ENCODE measurements around the gene ZNF513. TPM values are rescaled to one million over a fixed set of nuclear protein-coding genes. Genes with fewer than 3 reads are reported as not detected.
"Not testable (repeated sequence)": the region's sequence is repeated elsewhere in the genome, so short reads cannot be mapped to it uniquely, and the experiment has no call there.

ZNF513 gene, protein sequence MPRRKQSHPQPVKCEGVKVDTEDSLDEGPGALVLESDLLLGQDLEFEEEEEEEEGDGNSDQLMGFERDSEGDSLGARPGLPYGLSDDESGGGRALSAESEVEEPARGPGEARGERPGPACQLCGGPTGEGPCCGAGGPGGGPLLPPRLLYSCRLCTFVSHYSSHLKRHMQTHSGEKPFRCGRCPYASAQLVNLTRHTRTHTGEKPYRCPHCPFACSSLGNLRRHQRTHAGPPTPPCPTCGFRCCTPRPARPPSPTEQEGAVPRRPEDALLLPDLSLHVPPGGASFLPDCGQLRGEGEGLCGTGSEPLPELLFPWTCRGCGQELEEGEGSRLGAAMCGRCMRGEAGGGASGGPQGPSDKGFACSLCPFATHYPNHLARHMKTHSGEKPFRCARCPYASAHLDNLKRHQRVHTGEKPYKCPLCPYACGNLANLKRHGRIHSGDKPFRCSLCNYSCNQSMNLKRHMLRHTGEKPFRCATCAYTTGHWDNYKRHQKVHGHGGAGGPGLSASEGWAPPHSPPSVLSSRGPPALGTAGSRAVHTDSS
- 30.1 and 32.8 TPM in 2 replicates for total RNA-seq

DNA sequence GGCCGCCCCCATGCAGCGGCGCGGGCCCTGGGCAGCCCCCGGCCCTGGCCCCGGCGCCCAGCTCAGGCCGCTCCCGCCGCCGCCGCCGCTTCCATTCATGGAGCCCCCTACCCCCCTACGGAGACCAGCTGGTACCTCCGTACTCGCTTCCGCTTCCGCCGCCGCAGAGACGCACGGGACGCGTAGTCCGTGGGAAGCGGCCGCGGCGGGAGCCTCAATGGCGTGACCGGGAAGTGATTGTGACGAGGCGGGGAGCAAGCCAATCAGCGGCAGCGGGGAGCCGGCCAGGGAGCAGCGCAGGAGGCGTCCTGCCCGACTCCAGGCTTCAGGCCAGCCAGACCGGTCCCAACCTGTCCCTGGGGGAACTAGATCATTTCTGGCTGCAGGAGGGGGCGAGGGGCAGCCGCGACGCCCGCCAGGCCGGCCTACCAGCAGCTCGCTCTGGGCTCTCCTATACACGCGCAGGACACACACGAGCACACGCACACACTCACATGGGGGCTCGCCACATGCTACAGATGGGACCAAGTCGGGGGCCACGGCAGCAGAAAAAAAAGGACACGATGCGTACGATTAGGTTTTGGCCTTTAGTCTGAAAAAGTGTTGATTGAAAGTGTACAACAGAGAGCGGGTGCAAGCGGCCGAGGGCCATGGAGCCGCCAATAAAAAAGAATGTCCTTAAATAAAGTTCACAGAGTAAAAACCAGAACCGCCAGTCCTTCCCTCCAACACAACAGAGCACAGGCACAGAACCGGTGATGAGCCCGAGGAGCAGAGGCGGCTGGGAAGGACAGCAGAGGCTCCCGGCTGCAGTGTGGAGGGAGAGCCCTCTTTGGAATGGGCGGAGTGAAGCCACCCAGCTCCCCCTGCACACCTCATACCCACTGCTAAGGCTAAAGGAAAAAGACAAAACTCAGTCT lies at the start of gene ZNF513:
ZNF513 (minus strand) TSS at position 109 of the 920 bp plus-strand sequence. CDS start 208 bp downstream, outside the sequence.
- ChIA-PET POLR2A (interaction anchor here (0.9 to 4.9 kb wide), 9 partner anchors 10 to 247 kb away, joined by 3 to 96 read pairs (median 7); partner anchors contain the start of genes ATRAID, CCDC121, EIF2B4 and GPN1), CTCF (interaction anchor here (1.0 kb wide), 1 partner anchor 9 kb away, joined by 5 read pairs; no protein-coding TSS in a partner anchor)
- peak; percentile 85 for DNase-seq
- peak within 1 kb of the TSS; percentile 87 for H3K4me3 Mint-ChIP-seq
- H3K9me3 Mint-ChIP-seq = no peaks in the 10 kb centered on the region
- peak; percentile 91 for ATAC-seq (ENCODE audit: low read depth)
- H3K4me1 Mint-ChIP-seq = peaks cover 29% of the 10 kb centered on the region
- peaks cover 80% of the 10 kb centered on the region for H3K36me3 Mint-ChIP-seq (ENCODE audit: low read depth)
- no peaks in the 10 kb centered on the region for H3K27me3 Mint-ChIP-seq
- intact Hi-C loops (cut with micrococcal nuclease) = loop anchor here (1.0 to 2.0 kb wide), 5 partner anchors 11 to 58 kb away; partner anchors contain the start of genes EIF2B4, GTF3C2, MPV17 and NRBP1
- TF ChIP-seq, protein P1, sequence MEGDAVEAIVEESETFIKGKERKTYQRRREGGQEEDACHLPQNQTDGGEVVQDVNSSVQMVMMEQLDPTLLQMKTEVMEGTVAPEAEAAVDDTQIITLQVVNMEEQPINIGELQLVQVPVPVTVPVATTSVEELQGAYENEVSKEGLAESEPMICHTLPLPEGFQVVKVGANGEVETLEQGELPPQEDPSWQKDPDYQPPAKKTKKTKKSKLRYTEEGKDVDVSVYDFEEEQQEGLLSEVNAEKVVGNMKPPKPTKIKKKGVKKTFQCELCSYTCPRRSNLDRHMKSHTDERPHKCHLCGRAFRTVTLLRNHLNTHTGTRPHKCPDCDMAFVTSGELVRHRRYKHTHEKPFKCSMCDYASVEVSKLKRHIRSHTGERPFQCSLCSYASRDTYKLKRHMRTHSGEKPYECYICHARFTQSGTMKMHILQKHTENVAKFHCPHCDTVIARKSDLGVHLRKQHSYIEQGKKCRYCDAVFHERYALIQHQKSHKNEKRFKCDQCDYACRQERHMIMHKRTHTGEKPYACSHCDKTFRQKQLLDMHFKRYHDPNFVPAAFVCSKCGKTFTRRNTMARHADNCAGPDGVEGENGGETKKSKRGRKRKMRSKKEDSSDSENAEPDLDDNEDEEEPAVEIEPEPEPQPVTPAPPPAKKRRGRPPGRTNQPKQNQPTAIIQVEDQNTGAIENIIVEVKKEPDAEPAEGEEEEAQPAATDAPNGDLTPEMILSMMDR (IDR thresholded peaks at IDR 0.05) = no peak
- H3K27ac Mint-ChIP-seq = peak within 1 kb of the TSS; percentile 89

DNA sequence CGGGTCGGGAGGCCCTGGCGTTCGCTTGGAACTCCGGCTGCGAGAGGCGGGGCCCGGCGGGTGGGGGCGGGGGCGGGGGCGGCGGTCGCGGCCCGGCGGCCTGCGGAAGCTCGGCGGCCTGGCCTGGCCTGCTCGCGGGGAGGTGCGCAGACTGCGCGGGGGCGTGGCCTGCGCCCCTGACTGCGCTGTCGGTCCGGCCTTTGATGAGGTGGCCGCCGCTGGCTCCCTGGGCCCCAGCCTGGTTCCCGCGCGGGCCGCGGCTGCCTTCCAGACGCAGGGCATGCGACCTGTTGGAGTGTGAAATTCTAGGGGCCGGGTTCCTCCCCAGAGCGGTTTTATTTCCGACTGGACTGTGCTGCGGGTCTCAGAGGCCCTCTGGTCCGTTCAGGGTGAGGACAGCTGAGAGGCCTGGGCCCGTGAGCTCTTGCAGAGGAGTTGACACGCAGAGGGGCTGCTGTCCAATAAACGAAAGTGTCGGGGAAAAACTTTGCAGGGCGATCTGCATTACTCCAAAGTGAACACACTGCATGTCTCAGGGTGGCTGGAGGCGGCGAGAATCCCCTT lies 48.5 kb upstream of the ZNF513 start:
- H3K27ac Mint-ChIP-seq = peak overlapping the region; percentile 90
- TF ChIP-seq, protein P1 (IDR thresholded peaks at IDR 0.05) = no peak
- H3K9me3 Mint-ChIP-seq = no peaks in the 10 kb centered on the region
- peak; percentile 76 for ATAC-seq (ENCODE audit: low read depth)
- peak overlapping the region; percentile 98 for H3K4me3 Mint-ChIP-seq
- peaks cover 26% of the 10 kb centered on the region for H3K36me3 Mint-ChIP-seq (ENCODE audit: low read depth)
- no peaks in the 10 kb centered on the region for H3K27me3 Mint-ChIP-seq
- ChIA-PET POLR2A (interaction anchor here (0.5 to 4.2 kb wide), 14 partner anchors 11 to 1010 kb away, joined by 3 to 54 read pairs (median 6); partner anchors contain the start of genes ATRAID, GTF3C2, MPV17 and OST4), CTCF (interaction anchor here (1.2 to 3.5 kb wide), 3 partner anchors 19 to 254 kb away, joined by 4 to 15 read pairs (median 4); partner anchors contain the start of gene PPM1G)
- peak; percentile 75 for DNase-seq
- peaks cover 50% of the 10 kb centered on the region for H3K4me1 Mint-ChIP-seq
- intact Hi-C loops (cut with micrococcal nuclease) = loop anchor here (1.0 to 5.0 kb wide), 10 partner anchors 13 to 963 kb away; partner anchors contain the start of genes EIF2B4, FOSL2, GTF3C2 and IFT172

DNA sequence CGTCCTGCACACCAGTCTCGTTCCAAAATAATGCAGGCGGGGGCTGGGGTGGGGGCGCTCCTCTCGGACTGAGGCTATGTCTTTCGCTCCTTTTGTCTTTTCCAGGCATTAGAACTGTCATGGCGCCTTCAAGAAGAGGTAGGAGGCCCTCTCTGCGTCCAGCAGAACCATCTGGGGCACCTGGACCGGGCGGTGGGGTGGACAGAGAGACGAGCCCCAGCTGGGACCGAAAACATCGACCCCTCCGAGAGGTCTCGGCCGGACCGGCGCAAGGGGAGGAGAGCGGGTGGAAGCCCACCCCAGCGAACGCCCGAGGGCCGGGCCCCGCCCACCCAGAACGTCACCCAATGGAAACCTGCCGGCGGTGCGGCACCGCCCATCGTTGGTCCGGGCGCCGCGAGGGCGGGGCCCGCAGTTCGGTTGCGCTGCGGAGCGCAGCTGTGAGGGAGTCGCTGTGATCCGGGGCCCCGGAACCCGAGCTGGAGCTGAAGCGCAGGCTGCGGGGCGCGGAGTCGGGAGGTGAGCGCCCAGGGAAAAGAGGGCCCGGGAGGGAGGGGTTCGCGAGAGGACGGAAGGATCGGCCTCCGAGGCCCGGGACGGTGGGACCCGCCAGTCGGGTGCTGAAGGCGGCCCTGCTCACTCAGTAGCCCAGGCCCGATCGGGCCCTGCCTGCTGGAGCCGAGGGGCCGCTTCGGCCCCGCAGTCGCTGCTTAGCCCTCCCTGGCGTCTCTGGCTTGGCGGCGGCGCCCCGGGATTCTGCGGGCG lies 47.9 kb upstream of the ZNF513 start, which contains the start of gene NRBP1:
NRBP1 (plus strand) TSS at position 419 of the 765 bp plus-strand sequence. CDS start 4,643 bp downstream, outside the sequence.
- Mint-ChIP-seq H3K4me1 (peaks cover 50% of the 10 kb centered on the region), H3K9me3 (no peaks in the 10 kb centered on the region), H3K36me3 (ENCODE audit: low read depth) (peaks cover 19% of the 10 kb centered on the region), H3K27ac (peak within 1 kb of the TSS; percentile 98), H3K27me3 (no peaks in the 10 kb centered on the region), H3K4me3 (peak within 1 kb of the TSS; percentile 98)
- intact Hi-C loops (cut with micrococcal nuclease) = loop anchor here (1.0 to 5.0 kb wide), 9 partner anchors 14 to 964 kb away; partner anchors contain the start of genes EIF2B4, FOSL2, GTF3C2 and IFT172
- peak; percentile 90 for ATAC-seq (ENCODE audit: low read depth)
- ChIA-PET POLR2A (interaction anchor here (0.5 to 4.2 kb wide), 16 partner anchors 11 to 1550 kb away, joined by 3 to 54 read pairs (median 5); partner anchors contain the start of genes ASXL2, ATRAID, GTF3C2 and MPV17), CTCF (interaction anchor here (1.2 to 3.5 kb wide), 2 partner anchors 18 to 255 kb away, joined by 4 to 15 read pairs; partner anchors contain the start of gene PPM1G)
- TF ChIP-seq, protein P1 (IDR thresholded peaks at IDR 0.05) = no peak
- DNase-seq = peak; percentile 95

DNA sequence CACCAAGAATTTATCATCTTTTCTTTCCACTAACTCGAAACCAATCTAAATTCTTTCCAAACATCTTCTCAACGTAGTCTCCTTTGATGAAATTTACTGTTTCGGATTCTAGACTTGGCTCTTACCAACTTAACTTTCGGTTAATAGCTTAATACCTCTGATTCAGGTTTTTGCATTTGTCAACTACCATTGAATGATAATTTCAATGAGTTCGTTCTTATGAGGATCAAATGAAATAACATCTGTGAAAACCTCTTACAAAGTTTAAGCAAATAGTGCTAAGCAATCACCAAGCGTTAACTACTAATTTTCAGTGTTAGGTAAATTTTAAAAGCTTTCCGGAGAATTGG lies 47.3 kb upstream of the ZNF513 start:
- H3K4me3 Mint-ChIP-seq = peak overlapping the region; percentile 98
- H3K27ac Mint-ChIP-seq = peak overlapping the region; percentile 98
- intact Hi-C loops (cut with micrococcal nuclease) = loop anchor here (1.0 to 5.0 kb wide), 9 partner anchors 14 to 964 kb away; partner anchors contain the start of genes EIF2B4, FOSL2, GTF3C2 and IFT172
- H3K36me3 Mint-ChIP-seq (ENCODE audit: low read depth) = peaks cover 15% of the 10 kb centered on the region
- DNase-seq (no peak), ATAC-seq (ENCODE audit: low read depth) (no peak)
- H3K9me3 Mint-ChIP-seq = no peaks in the 10 kb centered on the region
- H3K27me3 Mint-ChIP-seq = no peaks in the 10 kb centered on the region
- ChIA-PET POLR2A (interaction anchor here (0.6 to 4.2 kb wide), 12 partner anchors 15 to 356 kb away, joined by 4 to 54 read pairs (median 7); partner anchors contain the start of genes ATRAID, GTF3C2, MPV17 and OST4), CTCF (interaction anchor here (1.2 to 3.5 kb wide), 2 partner anchors 18 to 255 kb away, joined by 4 to 15 read pairs; partner anchors contain the start of gene PPM1G)
- TF ChIP-seq, protein P1 (IDR thresholded peaks at IDR 0.05) = no peak
- peaks cover 45% of the 10 kb centered on the region for H3K4me1 Mint-ChIP-seq

DNA sequence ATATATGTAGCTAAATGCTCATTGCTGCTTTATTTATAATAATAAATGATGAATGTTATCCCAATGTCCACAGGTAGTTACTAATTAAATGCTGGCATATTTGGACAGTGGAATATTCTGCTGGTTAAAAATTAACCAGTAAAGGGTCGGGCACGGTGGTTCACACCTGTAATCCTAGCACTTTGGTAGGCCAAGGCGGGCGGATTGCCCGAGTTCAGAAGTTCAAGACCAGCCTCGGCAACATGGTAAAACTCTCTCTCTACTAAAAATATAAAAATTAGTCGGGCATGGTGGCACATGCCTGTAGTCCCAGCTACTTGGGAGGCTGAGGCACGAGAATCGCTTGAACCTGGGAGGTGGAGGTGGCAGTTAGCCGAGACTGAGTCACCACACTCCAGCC lies 44.5 kb upstream of the ZNF513 start:
- H3K4me1 Mint-ChIP-seq = peaks cover 22% of the 10 kb centered on the region
- H3K9me3 Mint-ChIP-seq; DNase-seq; H3K27me3 Mint-ChIP-seq; CTCF ChIA-PET; H3K4me3 Mint-ChIP-seq; H3K36me3 Mint-ChIP-seq (ENCODE audit: low read depth); H3K27ac Mint-ChIP-seq; ATAC-seq (ENCODE audit: low read depth): not testable (repeated sequence)
- POLR2A ChIA-PET = interaction anchor here (1.0 kb wide), 1 partner anchor 54 kb away, joined by 3 read pairs; no protein-coding TSS in a partner anchor
- intact Hi-C loops (cut with micrococcal nuclease) = loop anchor here (5.0 kb wide), 1 partner anchor 967 kb away; the partner anchor contains the start of gene FOSL2

All from activated B cell treated with CpG ODN at 0.5 μM for 24 hours (primary cell).